GM21367 (cell line): ENCODE measurements around the gene BAMBI.

Source experiments
- ATAC-seq: cut with Tn5 transposase; IDR thresholded peaks from one replicate; pipeline ENCODE4 v1.9.1; 2021; ENCODE audit not compliant: unreplicated experiment

BAMBI gene

DNA sequence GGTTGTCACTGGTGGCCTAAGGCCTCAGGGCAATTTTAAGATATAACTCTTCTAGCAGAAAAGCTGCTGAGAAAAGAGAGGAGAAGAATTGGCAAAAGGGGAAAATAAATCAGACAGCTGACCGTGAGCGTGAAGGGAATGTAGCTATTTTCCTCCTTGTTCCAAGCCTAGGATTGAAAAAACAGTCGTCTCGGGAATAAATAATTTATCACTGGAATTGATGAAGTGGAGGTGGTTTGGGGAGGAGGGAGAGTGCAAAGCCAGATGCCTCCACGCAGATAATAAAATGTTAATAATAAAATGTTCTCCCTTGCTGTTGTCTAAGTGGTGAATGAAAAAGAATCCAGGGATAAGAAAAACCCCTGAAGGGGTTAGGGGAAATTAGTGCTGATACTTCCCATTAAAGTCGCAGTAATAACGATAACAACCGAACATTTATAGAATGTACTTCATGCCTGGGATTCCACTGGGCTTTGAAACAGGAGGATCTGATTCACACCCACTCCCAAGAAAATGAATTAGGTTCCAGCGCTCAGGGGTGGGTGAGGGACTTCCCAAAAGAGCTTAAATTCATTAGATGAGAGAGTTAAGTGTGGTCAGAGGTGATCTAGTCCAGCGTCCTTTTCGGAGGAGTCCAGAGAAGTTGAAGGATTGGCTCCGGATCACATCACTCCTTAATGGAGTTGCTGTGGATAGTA, 27.3 kb downstream of the BAMBI start:
- no peak for ATAC-seq

DNA sequence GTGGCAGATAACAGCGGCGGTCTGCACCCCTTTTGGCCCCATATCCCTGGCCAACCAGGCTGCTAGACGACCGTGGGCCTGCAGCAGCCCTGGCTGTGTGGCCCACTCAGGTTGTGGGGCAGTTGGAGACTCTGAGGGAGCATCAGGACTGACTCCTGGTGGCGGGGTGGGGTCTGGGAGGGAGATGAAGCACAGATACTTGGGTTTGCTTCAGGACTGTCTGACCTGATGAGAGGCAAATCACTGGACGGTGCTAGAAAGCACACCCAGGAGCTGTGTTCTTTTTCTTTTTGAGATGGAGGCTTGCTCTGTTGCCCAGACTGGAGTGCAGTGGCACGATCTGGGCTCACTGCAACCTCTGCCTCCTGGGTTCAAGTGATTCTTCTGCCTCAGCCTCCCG, 28.2 kb downstream of the BAMBI start:
- no peak for ATAC-seq

DNA sequence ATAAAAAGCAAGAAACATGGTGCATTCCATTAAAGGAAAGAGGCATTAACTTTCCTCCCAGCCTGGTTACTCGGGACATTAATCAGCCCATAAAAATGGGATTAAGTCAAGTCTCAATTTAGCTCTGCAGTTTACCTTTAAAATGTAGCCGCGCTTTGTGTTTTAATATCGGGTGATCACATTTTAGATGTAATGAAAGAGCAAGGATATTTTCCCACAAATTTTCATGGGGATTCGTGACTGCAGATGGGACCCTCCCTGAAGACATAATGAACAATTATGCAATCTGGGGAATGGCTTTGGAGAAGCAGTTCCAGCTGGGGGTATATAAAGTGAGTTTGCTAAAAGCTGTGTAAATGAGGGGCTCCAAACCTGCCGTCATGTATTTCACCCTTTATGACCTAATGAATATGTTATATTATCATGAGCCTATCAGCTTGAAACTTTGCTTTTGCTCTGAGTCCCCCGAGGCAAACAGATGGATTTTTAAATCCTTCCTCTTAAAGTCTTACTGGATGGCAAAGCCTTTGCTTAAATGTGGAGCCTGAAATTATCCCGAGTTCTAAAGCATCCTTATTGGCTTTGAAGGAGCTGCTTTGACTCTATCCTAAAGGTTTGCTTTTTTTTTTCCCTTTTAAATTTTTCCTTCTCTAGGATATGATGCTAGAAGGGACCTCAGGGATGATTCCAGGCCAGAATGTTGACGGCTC, 31.8 kb downstream of the BAMBI start:
- ATAC-seq, result no peak

DNA sequence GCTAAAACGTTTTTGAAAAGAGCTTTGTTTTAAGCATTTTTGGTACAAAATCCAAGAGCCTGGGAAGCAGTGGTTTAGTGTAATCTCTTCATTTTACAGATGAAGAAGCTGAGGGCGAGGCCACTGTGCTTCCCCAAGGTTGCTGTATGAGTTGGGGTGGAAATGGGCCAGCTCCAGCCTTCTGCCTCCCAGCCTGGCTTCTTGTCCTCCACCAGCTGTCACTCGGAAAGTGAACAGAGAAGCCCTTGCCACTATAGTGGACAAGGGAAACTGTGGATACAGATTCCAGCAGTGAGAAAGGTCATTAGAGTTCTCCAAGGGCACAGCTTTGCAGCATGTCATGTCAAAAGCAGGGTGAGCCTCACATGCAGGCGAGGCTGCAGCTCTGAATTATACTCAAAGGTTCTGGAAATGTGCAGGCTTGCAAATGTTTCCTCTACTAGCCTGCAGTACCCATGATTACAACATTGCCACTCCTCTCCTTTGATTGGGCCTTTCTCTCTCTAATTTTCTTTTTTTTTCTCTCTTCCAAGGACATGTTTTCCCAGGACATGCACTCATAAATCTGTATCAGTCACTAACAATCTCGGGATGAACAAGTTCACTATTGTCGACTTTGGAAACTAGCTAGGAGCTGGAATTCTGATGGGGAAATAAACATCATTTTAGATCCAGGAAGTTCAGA, 33.0 kb downstream of the BAMBI start:
- ATAC-seq, result no peak

DNA sequence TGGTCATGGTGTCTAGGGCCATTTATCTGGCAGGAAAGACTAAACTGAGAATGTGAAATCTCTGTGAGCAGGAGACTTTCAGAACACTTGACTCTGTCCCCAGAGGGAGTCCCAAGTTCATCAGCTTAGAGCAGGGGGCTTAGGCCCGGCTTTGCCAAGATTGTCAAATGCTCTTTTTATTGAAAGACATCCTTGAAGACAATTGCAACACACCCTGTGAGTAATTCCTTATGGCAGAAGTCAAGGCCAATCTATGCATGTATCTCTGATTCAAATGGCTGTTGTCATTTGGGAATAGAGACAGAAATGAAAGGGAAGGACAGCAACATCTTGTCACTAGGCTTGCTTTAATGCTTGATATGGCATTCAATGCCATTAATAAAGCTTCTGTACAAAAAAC, 33.7 kb downstream of the BAMBI start:
- no peak for ATAC-seq

DNA sequence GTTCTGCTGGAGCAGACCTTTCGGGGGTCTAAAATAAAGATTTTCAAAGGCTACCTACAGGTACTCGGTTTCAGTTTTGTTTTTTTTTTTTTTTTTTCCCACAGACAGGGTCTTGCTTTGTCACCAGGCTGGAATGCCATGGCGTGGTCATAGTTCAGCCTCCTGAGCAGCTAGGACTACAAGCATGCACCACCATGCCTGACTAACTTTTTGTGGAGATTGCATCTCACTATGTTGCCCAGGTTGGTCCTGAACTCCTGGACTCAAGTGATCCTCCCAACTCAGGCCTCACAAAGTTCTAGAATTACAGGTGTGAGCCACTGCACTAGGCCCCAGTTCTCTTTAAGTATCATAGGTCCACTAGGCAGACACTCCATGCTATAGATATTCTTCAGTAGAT, 34.5 kb downstream of the BAMBI start:
- no peak for ATAC-seq

DNA sequence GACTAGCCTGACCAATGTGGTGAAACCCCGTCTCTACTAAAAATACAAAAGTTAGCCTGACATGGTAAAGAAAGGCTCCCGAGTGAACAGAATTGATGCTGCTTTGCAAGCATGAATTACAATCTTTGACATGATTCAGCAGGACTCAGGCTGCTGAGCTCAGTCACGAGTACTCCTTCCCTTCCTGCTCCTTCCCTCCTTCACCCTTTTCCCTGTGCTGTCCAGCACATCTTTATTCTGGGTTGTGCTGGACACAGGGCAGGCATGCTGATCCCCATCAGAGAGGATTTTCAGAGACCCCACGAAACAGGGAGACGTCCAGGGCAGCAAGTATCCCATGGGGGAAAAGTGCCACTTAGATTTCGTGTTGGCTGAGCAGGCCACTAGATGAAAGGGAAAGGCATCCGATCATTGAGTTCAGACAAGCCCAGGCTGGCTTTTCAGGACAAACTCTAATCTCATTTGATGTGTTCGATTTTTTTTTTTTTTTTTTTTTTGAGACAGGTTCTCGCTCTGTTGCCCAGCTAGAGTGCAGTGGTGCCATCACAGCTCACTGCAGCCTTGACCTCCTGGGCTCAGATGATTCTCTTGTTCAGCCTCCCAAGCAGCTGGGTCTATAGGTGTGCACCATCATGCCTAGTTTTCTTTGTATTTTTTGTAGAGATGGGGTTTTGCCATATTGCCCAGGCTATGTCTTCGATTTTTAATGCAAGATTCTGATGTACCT, 36.5 kb downstream of the BAMBI start:
- ATAC-seq, result no peak

DNA sequence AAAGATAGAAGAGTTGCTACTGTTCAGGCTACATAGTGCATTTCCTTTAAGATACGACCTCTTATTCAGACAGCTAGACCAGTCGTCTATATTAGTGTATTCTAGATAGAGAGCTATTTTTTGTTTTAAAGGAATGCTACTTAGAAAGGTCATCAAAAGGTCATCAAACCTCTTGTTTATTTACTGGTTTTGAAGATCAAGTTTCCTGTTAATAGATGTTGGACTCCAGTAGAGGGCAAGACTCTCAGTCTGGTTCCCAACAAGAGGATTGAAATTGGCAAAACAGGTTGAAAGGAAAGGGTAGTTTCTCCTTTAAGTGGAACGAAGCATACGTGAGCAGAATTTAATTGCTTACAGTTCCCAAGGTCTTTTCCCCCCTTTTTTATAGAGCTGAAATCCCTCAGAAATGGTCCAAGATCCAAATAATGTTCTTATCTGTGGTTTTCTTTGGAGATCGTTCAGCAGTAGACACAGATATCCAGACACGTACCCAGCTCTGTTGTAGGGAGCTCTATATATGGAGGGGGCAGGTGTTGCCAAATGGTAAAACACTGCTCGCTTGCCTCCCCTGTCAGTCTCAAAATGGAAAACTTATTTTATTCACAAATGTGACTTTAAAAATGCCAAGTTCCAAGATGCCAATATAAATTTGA, 37.2 kb downstream of the BAMBI start:
- ATAC-seq, result no peak

DNA sequence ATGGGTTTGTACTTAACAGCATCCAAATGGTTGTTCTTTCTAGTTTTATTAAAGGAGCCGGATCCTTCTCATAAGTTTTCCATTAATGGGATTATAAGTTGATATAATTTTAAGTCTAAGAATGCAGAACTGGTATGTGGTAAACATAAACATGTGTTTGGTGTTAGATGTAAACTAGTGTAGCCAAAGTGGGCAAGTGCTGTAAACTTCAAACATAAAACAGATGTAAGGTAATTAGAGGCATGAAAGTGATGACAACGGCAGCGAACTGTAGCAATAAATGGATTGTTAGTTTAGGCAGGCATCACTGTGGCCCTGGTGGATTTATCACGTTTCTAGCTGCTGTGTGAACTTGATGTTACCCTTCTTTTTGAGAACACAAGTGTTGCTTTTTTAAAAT, 37.9 kb downstream of the BAMBI start:
- ATAC-seq, result no peak

DNA sequence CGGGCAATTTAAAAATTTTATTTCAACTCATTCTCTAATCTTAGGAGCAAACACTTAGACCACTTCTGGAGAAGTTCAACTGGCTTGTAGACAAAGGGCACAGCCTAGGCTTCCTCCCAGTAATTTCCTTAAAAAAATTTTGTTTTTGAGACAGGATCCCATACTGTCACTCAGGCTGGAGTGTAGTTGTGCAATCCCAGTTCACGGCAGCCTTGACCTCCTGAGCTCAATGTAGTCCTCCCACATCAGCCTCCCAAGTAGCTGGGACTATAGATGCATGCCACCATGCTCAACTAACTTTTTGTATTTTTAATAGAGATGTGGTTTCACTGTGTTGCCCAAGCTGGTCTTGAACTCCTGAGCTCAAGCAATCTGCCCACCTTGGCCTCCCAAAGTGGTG, 38.4 kb downstream of the BAMBI start:
- ATAC-seq, result no peak

DNA sequence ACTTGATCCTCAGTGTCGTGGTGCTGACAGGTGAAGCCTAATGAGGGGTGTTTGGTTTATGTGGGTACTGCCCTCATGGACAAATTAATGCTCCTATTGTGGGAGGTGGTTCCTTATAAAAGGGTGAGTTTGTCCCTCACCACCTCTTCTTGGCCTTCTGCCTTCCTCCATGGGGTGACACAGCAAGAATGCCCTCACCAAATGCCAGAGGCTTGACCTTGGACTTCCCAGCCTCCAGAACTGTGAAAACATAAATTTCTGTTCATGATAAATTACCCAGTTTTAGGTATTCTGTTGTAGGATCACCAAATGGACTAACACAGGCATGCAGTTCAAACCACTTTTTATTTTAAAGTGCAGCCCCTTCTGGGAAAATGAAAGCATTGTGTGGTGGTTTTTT, 39.4 kb downstream of the BAMBI start:
- ATAC-seq, result no peak

DNA sequence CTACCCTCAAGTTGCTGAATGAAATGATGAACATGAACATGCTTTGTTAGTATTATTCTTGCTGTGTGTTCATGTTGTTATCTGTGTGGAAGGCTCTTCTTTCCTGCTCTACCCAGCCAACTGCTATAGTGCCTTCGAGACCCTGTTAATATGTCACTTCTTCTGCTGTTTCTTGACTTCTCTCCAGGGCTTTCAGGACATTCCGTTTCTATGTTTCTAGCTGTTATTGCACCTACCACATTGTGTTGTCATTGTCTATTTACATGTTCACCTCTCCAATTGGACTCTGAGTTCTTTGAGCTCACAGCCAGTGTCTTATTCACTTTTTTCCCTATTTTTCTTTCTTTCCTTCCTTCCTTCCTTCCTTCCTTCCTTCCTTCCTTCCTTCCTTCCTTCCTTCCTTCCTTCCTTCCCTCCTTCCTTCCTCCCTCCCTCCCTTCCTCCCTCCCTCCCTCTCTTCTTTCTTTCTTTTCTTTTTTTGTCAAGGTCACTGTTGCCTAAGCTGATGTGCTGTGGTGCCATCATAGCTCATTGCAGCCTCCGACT, 40.4 kb downstream of the BAMBI start:
- ATAC-seq, result no peak

DNA sequence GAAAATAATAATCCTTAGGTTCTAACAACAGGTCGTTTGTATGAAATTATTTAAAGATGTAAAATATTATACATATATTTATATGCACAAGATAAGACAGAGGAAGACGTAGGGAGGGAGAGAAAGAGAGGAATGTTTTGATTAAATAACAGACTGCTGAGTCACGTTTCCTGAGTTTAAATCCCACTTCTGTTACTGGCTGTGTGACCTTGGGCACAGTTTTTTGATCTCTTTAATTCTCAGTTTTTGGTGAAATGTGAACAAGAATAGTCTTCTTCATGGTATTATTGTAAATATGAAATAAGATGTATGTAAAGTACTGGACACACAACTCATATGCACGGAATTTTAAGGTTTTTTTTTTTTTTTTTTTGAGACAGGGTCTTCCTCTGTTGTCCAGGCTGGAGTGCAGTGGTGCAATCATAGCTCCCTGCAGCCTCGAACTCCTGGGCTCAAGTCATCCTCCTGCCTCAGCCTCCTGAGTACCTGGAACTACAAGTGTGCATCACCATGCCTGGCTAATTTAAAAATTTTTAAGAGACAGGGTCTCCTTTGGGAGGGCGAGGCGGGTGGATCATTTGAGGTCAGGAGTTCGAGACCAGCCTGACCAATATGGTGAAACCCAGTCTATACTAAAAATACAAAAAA, 42.6 kb downstream of the BAMBI start:
- ATAC-seq, result no peak

DNA sequence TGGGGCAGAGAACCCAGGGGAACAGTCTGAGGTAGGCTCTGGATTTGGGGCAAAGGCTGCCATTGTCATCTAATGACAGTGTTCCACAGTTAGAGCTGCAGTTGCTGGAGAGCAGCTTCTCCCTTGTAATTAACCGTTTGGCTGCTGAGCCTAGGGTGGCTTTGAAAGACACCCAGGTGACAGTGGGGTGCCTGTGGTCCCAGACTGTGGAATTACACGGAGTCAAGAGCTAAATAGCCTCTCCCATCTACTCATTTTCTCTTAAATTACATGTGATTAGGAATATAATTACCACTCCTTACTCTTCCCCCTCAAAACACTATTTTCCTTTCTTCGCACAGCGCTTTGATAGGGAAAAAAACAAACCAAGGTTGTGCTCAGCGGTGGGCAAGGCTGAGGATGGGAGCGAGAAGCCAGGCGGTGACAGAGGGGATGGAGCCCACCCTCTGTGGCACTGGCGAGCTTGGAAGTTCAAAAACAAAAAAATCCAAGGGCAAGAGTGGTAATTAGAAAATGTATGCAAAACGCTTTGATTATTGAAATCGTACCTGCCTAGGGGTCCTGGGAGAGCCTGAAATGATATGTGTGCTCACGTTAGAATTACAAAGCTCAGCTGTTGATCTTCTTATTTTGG, 44.1 kb downstream of the BAMBI start:
- ATAC-seq, result no peak

DNA sequence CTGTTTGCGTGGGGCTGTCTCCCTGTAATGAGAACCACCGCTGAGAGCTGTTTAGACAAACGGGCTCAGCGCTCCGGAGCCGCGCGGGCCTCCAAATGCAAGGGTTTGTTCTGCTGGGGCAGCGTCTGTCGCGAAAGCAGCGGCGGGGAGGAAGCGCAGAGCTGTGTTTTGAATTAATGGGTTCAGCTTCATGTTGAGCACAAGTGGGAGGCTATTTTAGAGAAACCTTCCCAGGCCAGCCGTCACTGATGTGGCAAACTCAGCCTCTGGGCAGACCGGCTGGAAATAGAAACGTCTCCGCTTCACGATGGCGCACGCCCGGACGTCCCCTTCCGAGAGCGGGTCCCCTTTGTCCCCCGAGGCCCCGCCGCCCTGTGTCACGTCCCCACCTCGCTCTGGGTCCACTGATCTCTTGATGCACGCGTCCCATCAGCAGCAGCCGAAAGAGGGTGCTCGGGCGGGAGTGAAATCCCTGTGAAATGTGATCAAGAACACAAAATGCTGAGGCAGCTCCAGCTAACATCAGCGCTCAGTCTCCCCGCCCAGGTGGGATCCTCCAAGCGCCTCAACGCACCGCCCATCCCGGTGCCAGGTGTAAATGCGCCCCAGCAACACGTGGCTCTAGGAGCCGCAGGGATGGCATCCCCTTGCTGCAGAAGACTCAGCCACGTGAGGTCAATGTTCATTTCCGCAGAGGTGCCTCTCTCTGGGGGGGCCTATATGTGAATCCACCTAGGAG, 44.9 kb downstream of the BAMBI start:
- ATAC-seq, result no peak

DNA sequence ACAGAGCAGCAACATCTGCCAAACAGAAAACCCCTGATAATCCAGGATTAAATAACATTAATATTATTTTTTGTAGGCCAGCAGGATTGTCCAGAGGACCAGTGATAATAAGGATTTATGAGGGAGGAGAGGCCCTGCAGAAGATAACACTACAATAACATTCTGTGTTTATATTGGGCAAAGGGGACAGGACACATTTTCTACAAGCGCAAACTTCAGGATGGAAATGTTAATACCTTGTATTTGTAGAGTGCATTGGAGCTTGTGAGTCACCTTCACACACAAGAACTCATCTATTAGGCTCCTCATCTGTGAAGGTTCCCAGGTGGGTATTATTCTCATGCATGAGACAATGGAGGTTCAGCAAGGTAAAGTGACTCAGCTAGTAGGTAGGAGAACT, 51.0 kb downstream of the BAMBI start:
- no peak for ATAC-seq

DNA sequence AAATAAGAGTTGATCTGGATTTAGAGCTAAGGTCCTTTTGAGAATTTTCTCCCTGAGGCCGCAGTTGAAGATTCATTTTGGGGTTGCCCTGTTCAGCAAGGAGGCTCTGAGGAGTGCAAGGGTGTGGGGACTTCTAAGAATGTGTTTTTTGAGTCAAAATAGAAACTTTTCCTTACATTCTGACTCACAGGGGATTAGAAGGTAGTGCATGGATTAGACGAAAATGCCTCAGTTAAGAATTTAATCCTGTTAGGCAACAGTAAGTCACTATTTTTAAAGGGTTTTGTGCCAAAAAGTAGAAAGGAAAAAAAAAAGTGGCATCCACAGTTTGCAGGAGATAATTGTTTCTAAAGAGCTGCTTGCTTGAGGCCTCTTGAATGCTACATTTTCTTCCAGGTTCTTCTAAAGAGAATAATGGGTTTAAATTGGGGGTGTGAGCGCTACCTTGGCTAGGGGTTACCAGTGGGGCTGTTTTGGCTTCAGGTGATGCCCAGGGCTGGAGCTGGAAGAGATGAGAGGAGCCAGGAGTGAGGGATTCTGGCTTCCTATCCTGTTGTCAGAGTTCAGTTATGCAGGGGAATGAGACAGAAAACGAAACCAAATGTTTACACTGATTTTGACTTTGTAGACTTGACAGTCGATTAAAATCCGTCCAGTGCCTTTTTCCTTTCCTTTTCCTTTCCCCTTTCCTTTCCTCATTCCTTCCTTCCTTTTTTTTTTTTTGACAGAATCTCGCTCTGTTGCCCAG, 52.9 kb downstream of the BAMBI start:
- ATAC-seq, result no peak

DNA sequence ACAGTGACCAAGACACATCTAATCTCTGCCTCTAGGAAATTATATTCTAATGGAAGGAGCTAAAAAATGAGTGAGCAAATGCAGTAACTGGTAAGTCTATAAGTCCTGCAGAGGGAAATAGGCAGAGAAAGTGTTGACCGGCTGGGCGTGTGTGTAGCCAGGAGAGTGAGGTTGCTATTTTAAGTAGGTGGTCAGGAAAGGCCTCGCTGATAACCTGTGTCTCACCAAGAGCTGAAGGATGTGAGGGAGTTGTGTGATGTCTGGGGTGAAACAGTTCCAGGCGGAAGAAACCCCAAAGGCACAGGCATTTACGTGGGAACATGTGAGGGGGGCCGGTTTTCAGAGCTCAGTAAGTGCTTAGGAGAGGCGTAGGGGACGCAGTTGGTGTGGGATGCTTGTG, 54.8 kb downstream of the BAMBI start:
- no peak for ATAC-seq
